Prostate gland (tissue), 2 donors: ENCODE results near the gene RALGPS2. TPM values are rescaled to one million over a fixed set of nuclear protein-coding genes. Genes with fewer than 3 reads are reported as not detected.

ENCODE experiments used
- DNase-seq: peaks from one replicate; pipeline ENCODE4 v3.0.0-alpha.2; 2019; ENCODE audit warnings: low spot score
- H3K27ac ChIP-seq, 2 donors: fragments of 200-600 bp; sonication (generic); 2 replicates each; pipeline ENCODE4 v1.5.1; 2017 to 2019
- H3K27me3 ChIP-seq: fragments of 200-600 bp; sonication (generic); replicated peaks from 2 replicates; pipeline ENCODE4 v1.5.1; 2019; ENCODE audit not compliant: insufficient read depth
- H3K36me3 ChIP-seq, 2 donors: fragments of 200-600 bp; sonication (generic); 1 replicate in 1 of 2; 2 replicates in 1 of 2; pipeline versions ENCODE4 v1.5.1 to v1.8.1; 2017 to 2019
- H3K4me1 ChIP-seq: fragments of 200-600 bp; sonication (generic); replicated peaks from 2 replicates; pipeline ENCODE4 v1.5.1; 2019
- H3K4me3 ChIP-seq, 2 donors: fragments of 200-600 bp; sonication (generic); 2 replicates each; pipeline ENCODE4 v1.5.1; 2017 to 2019
- H3K9me3 ChIP-seq: fragments of 200-600 bp; sonication (generic); 2 replicates; pipeline ENCODE4 v1.5.1; 2017
- CTCF ChIP-seq, 4 experiments: fragments of 200-600 bp in 2 of 4; fragments of 450-650 bp in 2 of 4; sonication (generic) in 2 of 4; IDR thresholded peaks; 1 replicate in 3 of 4; 2 replicates in 1 of 4; pipeline ENCODE4 v1.5.1; 2016 to 2019; ENCODE audit warnings: antibody characterized with exemption in 4 of 4, mild to moderate bottlenecking in 2 of 4, moderate library complexity in 2 of 4
- POLR2A ChIP-seq: fragments of 450-650 bp; IDR thresholded peaks from one replicate; pipeline ENCODE4 v1.6.1; 2016; ENCODE audit warnings: antibody characterized with exemption, mild to moderate bottlenecking
- POLR2AphosphoS5 ChIP-seq: sonication (generic); formaldehyde crosslinking; IDR thresholded peaks from one replicate; pipeline ENCODE4 v1.6.1; 2017; ENCODE audit warnings: antibody characterized with exemption
- WGBS: methylation state at CpG from one replicate; pipeline ENCODE4 v1.1.5; 2018; 5-methylcytosine and 5-hydroxymethylcytosine counted together
- intact Hi-C: fragments of 100-400 bp; cut with DNase I; formaldehyde crosslinking; loops from one replicate; pipeline ENCODE4 v1.14.2; 2022
- total RNA-seq, 2 donors: library from RNA; depleted of rRNA; stranded (reverse); fragments of >200 nt; gene quantifications; one replicate each; pipeline ENCODE4 v1.1.0, GENCODE V29; 2016

The RALGPS2 gene
- total RNA-seq, 2 donors from 2014 or later: 25.6 to 26.2 TPM

GRCh38 chr1:178941261-178941689 lies 216.2 kb downstream of the RALGPS2 start:
- WGBS: 93% methylated on average over 11 of the region's 11 CpGs
- intact Hi-C loops: no loop called here
- no peak for DNase-seq
- no peaks in the 10 kb centered on the region for H3K36me3 ChIP-seq
- TF ChIP-seq CTCF (IDR thresholded peaks at IDR 0.05) (no peak), POLR2A (no peak), POLR2AphosphoS5 (no peak)
- H3K27ac ChIP-seq: no peak overlapping the region
- H3K9me3 ChIP-seq: no peaks in the 10 kb centered on the region
- H3K27me3 ChIP-seq: no peaks in the 10 kb centered on the region
- H3K4me3 ChIP-seq: no peak overlapping the region
- no peaks in the 10 kb centered on the region for H3K4me1 ChIP-seq

GRCh38 chr1:178941849-178942248 lies 216.8 kb downstream of the RALGPS2 start:
- no peak overlapping the region for H3K27ac ChIP-seq
- H3K36me3 ChIP-seq: no peaks in the 10 kb centered on the region
- no peaks in the 10 kb centered on the region for H3K4me1 ChIP-seq
- H3K27me3 ChIP-seq: no peaks in the 10 kb centered on the region
- no peaks in the 10 kb centered on the region for H3K9me3 ChIP-seq
- H3K4me3 ChIP-seq: no peak overlapping the region
- intact Hi-C loops: no loop called here
- WGBS: 42% methylated on average over 14 of the region's 14 CpGs
- TF ChIP-seq CTCF (IDR thresholded peaks at IDR 0.05) (no peak), POLR2AphosphoS5 (no peak), POLR2A (no peak)
- DNase-seq: no peak

- intact Hi-C loops: no loop called here
These were observed 217.5 kb downstream of the RALGPS2 start for GRCh38 chr1:178942285-178943198.

GRCh38 chr1:178944729-178945128 lies 219.7 kb downstream of the RALGPS2 start:
- TF ChIP-seq POLR2AphosphoS5: no peak
- TF ChIP-seq POLR2A: no peak
- TF ChIP-seq CTCF (IDR thresholded peaks at IDR 0.05): no peak
- WGBS: 94% methylated on average over 8 of the region's 8 CpGs

More at GRCh38 chr1:178942285-178943198, 217.5 kb downstream of the RALGPS2 start:
- Histone ChIP-seq H3K4me1 (no peaks in the 10 kb centered on the region), H3K27me3 (no peaks in the 10 kb centered on the region), H3K36me3 (no peaks in the 10 kb centered on the region), H3K4me3 (no peak overlapping the region), H3K27ac (no peak overlapping the region), H3K9me3 (no peaks in the 10 kb centered on the region)
- 94% methylated on average over 15 of the region's 15 CpGs for WGBS
- DNase-seq: no peak
- TF ChIP-seq CTCF (IDR thresholded peaks at IDR 0.05) (no peak), POLR2A (no peak), POLR2AphosphoS5 (no peak)

More at GRCh38 chr1:178944729-178945128, 219.7 kb downstream of the RALGPS2 start:
- Histone ChIP-seq H3K4me3 (no peak overlapping the region), H3K36me3 (no peaks in the 10 kb centered on the region), H3K4me1 (no peaks in the 10 kb centered on the region), H3K27ac (no peak overlapping the region), H3K27me3 (no peaks in the 10 kb centered on the region), H3K9me3 (no peaks in the 10 kb centered on the region)
- intact Hi-C loops: no loop called here
- no peak for DNase-seq
